ENCODE results near the gene FILIP1L. TPM values are rescaled to one million over a fixed set of nuclear protein-coding genes. Genes with fewer than 3 reads are reported as not detected.

The FILIP1L gene
- polyA plus RNA-seq, 3 donors = 0.13 to 0.40 (median 0.25) TPM

GRCh38 chr3:99939876-99940275 lies 174.4 kb downstream of the FILIP1L start:
- Mint-ChIP-seq H3K4me1 (no peaks in the 10 kb centered on the region), H3K27me3 (ENCODE audit: low read depth in 3 of 3) (no peaks in the 10 kb centered on the region), H3K36me3 (no peaks in the 10 kb centered on the region), H3K9me3 (no peaks in the 10 kb centered on the region), H3K4me3 (no peak overlapping the region), H3K27ac (no peak overlapping the region)
- H3K4me1 ChIP-seq (ENCODE audit: control insufficient read depth in 1 of 2, insufficient read depth in 2 of 2, low read length in 2 of 2) = no peaks in the 10 kb centered on the region
- no peak for DNase-seq
- H3K4me2 ChIP-seq (replicated peaks; ENCODE audit: extremely low read depth, low read length, poor library complexity, severe bottlenecking) = no peak overlapping the region
- H2AFZ ChIP-seq (ENCODE audit: insufficient read depth, low read depth, low read length, poor library complexity, severe bottlenecking) = no peak overlapping the region
- no peaks in the 10 kb centered on the region for H3K36me3 ChIP-seq (replicated peaks in 1 of 2; ENCODE audit: control insufficient read depth in 1 of 2, insufficient read depth in 2 of 2, low read length in 2 of 2)
- no peak overlapping the region for H3K9ac ChIP-seq (ENCODE audit: insufficient read depth, low read length, poor library complexity, severe bottlenecking)
- no peak overlapping the region for H3K27ac ChIP-seq (ENCODE audit: low read depth in 1 of 2, low read length in 2 of 2)
- no peaks in the 10 kb centered on the region for H3K27me3 ChIP-seq (ENCODE audit: control insufficient read depth in 2 of 2, insufficient read depth in 2 of 2, low read length in 2 of 2)
- H3K4me3 ChIP-seq (replicated peaks in 1 of 3; ENCODE audit: low read depth in 2 of 3, low read length in 3 of 3) = no peak overlapping the region
- intact Hi-C loops (cut with micrococcal nuclease) = no loop called here
- H3K9me3 ChIP-seq (replicated peaks in 1 of 2; ENCODE audit: control insufficient read depth in 1 of 2, insufficient read depth in 1 of 2, low read length in 2 of 2) = no peaks in the 10 kb centered on the region
- no peak for TF ChIP-seq CTCF (IDR thresholded peaks at IDR 0.05)
- H3K79me2 ChIP-seq (ENCODE audit: insufficient read depth, low read length) = no peaks in the 10 kb centered on the region
- H4K20me1 ChIP-seq (ENCODE audit: insufficient read depth, low read length) = no peaks in the 10 kb centered on the region
- WGBS (ENCODE audit: insufficient coverage) = no CpG with 5 or more reads among the region's 1 CpG

GRCh38 chr3:99938270-99938911 lies 175.9 kb downstream of the FILIP1L start:
- Histone ChIP-seq H3K9me3 (replicated peaks in 1 of 2; ENCODE audit: control insufficient read depth in 1 of 2, insufficient read depth in 1 of 2, low read length in 2 of 2) (no peaks in the 10 kb centered on the region), H3K36me3 (replicated peaks in 1 of 2; ENCODE audit: control insufficient read depth in 1 of 2, insufficient read depth in 2 of 2, low read length in 2 of 2) (no peaks in the 10 kb centered on the region), H2AFZ (ENCODE audit: insufficient read depth, low read depth, low read length, poor library complexity, severe bottlenecking) (no peak overlapping the region), H3K4me1 (ENCODE audit: control insufficient read depth in 1 of 2, insufficient read depth in 2 of 2, low read length in 2 of 2) (no peaks in the 10 kb centered on the region), H3K4me2 (replicated peaks; ENCODE audit: extremely low read depth, low read length, poor library complexity, severe bottlenecking) (no peak overlapping the region), H3K27ac (ENCODE audit: low read depth in 1 of 2, low read length in 2 of 2) (no peak overlapping the region), H4K20me1 (ENCODE audit: insufficient read depth, low read length) (no peaks in the 10 kb centered on the region), H3K27me3 (ENCODE audit: control insufficient read depth in 2 of 2, insufficient read depth in 2 of 2, low read length in 2 of 2) (no peaks in the 10 kb centered on the region), H3K79me2 (ENCODE audit: insufficient read depth, low read length) (no peaks in the 10 kb centered on the region), H3K4me3 (replicated peaks in 1 of 3; ENCODE audit: low read depth in 2 of 3, low read length in 3 of 3) (no peak overlapping the region), H3K9ac (ENCODE audit: insufficient read depth, low read length, poor library complexity, severe bottlenecking) (no peak overlapping the region)
- H3K9me3 Mint-ChIP-seq = no peaks in the 10 kb centered on the region
- intact Hi-C loops (cut with micrococcal nuclease) = no loop called here
- no peak for DNase-seq
- no peak overlapping the region for H3K27ac Mint-ChIP-seq
- H3K4me1 Mint-ChIP-seq = no peaks in the 10 kb centered on the region
- no peaks in the 10 kb centered on the region for H3K27me3 Mint-ChIP-seq (ENCODE audit: low read depth in 3 of 3)
- no CpG with 5 or more reads among the region's 3 CpGs for WGBS (ENCODE audit: insufficient coverage)
- H3K36me3 Mint-ChIP-seq = no peaks in the 10 kb centered on the region
- H3K4me3 Mint-ChIP-seq = no peak overlapping the region
- TF ChIP-seq CTCF (IDR thresholded peaks at IDR 0.05) = no peak

Measured in CD14-positive monocyte (primary cell).